Panc1 (cell line): Measurements from ENCODE around the gene CFAP74. TPM values are rescaled to one million over a fixed set of nuclear protein-coding genes. Genes with fewer than 3 reads are reported as not detected.
A peak's percentile ranks its signal among the peaks of the same experiment; 100 is the strongest.

Experiments used
- ATAC-seq: fragments of 200-7000 bp; cut with Tn5 transposase; 2 replicates; pipeline ENCODE4 v1.9.1; 2020; ENCODE audit warnings: mild to moderate bottlenecking, moderate library complexity
- BruUV-seq: library from RNA; stranded (reverse); fragments of 400-500 nt; replicated peaks from 2 replicates; lab custom pipeline; 2021; lab: Mats Ljungman, UMichigan
- CTCF ChIA-PET: fragments of 300-600 bp; sonication (Branson Sonifier 250); formaldehyde crosslinking; loops from one replicate; lab custom pipeline; 2022; ENCODE audit warnings: antibody characterized with exemption; lab: Charles Lee
- POLR2A ChIA-PET: fragments of 300-600 bp; sonication (Branson Sonifier 250); formaldehyde crosslinking; loops from one replicate; lab custom pipeline; 2022; ENCODE audit warnings: antibody characterized with exemption; lab: Charles Lee
- DNase-seq: peaks from one replicate; pipeline ENCODE4 v3.0.0-alpha.2; 2010; ENCODE audit warnings: low read depth, low spot score
- H3K27ac ChIP-seq: 2 replicates; pipeline ENCODE4 v1.5.1; 2011; ENCODE audit warnings: mild to moderate bottlenecking, low read length, inconsistent platforms
- H3K27me3 ChIP-seq: fragments of 200-500 bp; sonication (Bioruptor generic); 2 replicates; pipeline ENCODE4 v1.6.0; 2014; ENCODE audit warnings: low read length, inconsistent platforms; ENCODE audit not compliant: control insufficient read depth, insufficient read depth
- H3K36me3 ChIP-seq: fragments of 200-500 bp; sonication (Bioruptor generic); 2 replicates; pipeline ENCODE4 v1.5.1; 2014; ENCODE audit warnings: inconsistent platforms, mild to moderate bottlenecking, low read length, moderate library complexity; ENCODE audit not compliant: control insufficient read depth, insufficient read depth
- H3K4me1 ChIP-seq: 2 replicates; pipeline ENCODE4 v1.5.1; 2011; ENCODE audit warnings: inconsistent platforms, mild to moderate bottlenecking, low read length, moderate library complexity; ENCODE audit not compliant: control insufficient read depth, insufficient read depth
- H3K4me3 ChIP-seq, 2 experiments: 2 replicates each; pipeline ENCODE4 v1.5.1; 2011 to 2012; ENCODE audit warnings: low read depth in 2 of 2, low read length in 2 of 2, mild to moderate bottlenecking in 2 of 2, inconsistent platforms in 1 of 2, moderate library complexity in 1 of 2
- H3K9me3 ChIP-seq: fragments of 200-500 bp; sonication (Bioruptor generic); 2 replicates; pipeline ENCODE4 v1.5.1; 2014; ENCODE audit warnings: low read depth, mild to moderate bottlenecking, inconsistent platforms, low read length, moderate library complexity; ENCODE audit not compliant: control insufficient read depth, insufficient read depth
- POLR2AphosphoS5 ChIP-seq: IDR thresholded peaks from 2 replicates; pipeline ENCODE4 v1.6.1; 2012; ENCODE audit warnings: mild to moderate bottlenecking, low read depth, low read length, moderate library complexity
- REST ChIP-seq, 2 experiments: IDR thresholded peaks; 2 replicates each; pipeline ENCODE4 v1.6.1; 2011 to 2012; ENCODE audit warnings: low read depth in 2 of 2, control low read depth in 1 of 2, low read length in 1 of 2, mild to moderate bottlenecking in 1 of 2, moderate library complexity in 1 of 2; ENCODE audit not compliant: insufficient read depth in 1 of 2
- SIN3A ChIP-seq: IDR thresholded peaks from 2 replicates; pipeline ENCODE4 v1.6.1; 2012; ENCODE audit warnings: low read depth, mild to moderate bottlenecking, low read length, moderate library complexity, borderline replicate concordance; ENCODE audit not compliant: insufficient read depth
- TCF7L2 ChIP-seq: IDR thresholded peaks from 2 replicates; pipeline ENCODE4 v1.6.1; 2011; ENCODE audit warnings: mild to moderate bottlenecking, low read depth, low read length, inconsistent platforms
- in situ Hi-C: cut with HindIII; loops from 2 replicates; pipeline ENCODE4 v1.10.0; 2016; ENCODE audit warnings: low sequenced_read_pairs, low pct_unique_long_range_greater_than_20kb
- intact Hi-C: fragments of 100-400 bp; cut with micrococcal nuclease; formaldehyde crosslinking; loops from one replicate; pipeline ENCODE4 v1.10.0; 2022; ENCODE audit not compliant: unreplicated experiment
- total RNA-seq: library from RNA; stranded (reverse); gene quantifications from one replicate; pipeline ENCODE4 v1.2.1, GENCODE V29; 2021; ENCODE audit not compliant: unreplicated experiment
- TF ChIP-seq, protein P1 (sequence below): fragments of 450-650 bp; IDR thresholded peaks from 2 replicates; pipeline ENCODE4 v1.5.1; 2017; ENCODE audit warnings: mild to moderate bottlenecking

Gene CFAP74
- total RNA-seq, 1 experiment from 2014 or later, result not detected

DNA sequence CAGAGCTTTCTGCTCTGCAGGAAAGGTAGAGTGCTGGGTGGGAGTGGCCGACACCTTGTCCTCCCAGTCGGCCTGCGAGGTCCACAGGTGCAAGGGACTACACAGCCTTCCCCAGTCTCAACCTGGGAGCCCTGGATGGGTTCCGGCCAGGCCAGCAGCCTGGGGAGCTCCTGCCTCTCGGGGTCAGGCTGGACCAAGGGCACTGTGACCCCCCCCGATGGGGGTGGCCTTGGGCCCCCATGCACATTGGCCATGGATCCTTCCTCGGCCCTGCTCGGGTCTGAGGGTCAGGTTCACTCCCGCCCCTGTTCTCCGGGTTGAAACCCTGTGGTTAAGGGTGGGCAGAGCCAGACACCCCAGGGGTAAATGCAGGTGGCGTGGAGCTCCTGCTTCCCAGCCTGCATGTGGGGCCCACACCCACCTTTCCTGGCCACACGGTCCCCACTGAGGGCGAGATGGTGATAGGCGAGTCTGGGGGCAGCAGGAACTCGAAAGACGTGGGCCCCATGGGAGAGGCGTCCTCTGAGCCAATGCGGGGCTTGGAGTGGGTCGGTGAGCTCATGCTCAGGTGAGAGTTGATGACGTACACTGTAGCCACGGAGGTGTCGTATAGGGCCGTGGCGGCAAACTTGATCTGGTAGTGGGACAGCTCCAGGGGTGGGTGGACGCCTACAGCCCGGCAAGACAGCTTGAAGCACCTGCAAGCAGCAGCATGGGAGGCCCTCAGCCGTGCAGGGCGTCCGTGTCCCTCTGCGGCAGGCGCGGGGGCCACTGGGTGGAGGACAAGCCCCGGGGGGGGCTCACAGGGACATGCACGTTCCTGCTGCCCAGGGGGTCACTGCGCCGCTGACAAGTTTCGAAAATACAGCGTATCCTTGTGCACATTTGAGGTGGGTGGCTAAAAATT is 73.7 kb downstream of the CFAP74 start:
- ATAC-seq (0 out of 2 replicates have a peak, but pooled peaks have one; percentile 17), DNase-seq (no peak)
- TF ChIP-seq REST (IDR thresholded peaks at IDR 0.05; ENCODE audit: insufficient read depth in 1 of 2, low read depth in 2 of 2, low read length in 1 of 2) (no peak), POLR2AphosphoS5 (no peak), SIN3A (no peak), TCF7L2 (no peak)
- TF ChIP-seq, protein P1, sequence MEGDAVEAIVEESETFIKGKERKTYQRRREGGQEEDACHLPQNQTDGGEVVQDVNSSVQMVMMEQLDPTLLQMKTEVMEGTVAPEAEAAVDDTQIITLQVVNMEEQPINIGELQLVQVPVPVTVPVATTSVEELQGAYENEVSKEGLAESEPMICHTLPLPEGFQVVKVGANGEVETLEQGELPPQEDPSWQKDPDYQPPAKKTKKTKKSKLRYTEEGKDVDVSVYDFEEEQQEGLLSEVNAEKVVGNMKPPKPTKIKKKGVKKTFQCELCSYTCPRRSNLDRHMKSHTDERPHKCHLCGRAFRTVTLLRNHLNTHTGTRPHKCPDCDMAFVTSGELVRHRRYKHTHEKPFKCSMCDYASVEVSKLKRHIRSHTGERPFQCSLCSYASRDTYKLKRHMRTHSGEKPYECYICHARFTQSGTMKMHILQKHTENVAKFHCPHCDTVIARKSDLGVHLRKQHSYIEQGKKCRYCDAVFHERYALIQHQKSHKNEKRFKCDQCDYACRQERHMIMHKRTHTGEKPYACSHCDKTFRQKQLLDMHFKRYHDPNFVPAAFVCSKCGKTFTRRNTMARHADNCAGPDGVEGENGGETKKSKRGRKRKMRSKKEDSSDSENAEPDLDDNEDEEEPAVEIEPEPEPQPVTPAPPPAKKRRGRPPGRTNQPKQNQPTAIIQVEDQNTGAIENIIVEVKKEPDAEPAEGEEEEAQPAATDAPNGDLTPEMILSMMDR, result no peak
- Histone ChIP-seq H3K27me3 (no peaks in the 10 kb centered on the region), H3K4me3 (no peak overlapping the region), H3K9me3 (no peaks in the 10 kb centered on the region), H3K4me1 (no peaks in the 10 kb centered on the region), H3K36me3 (no peaks in the 10 kb centered on the region), H3K27ac (no peak overlapping the region)
- POLR2A ChIA-PET, result no interaction called here
- CTCF ChIA-PET, result interaction anchor here (0.8 to 0.9 kb wide), 3 partner anchors 14 to 115 kb away, joined by 3 to 4 read pairs (median 3); no protein-coding TSS in a partner anchor
- BruUV-seq, result no TSS peak
- in situ Hi-C loops (loop anchor here (10.0 kb wide), 1 partner anchor 65 kb away; no protein-coding TSS in a partner anchor), intact Hi-C loops (no loop called here)

DNA sequence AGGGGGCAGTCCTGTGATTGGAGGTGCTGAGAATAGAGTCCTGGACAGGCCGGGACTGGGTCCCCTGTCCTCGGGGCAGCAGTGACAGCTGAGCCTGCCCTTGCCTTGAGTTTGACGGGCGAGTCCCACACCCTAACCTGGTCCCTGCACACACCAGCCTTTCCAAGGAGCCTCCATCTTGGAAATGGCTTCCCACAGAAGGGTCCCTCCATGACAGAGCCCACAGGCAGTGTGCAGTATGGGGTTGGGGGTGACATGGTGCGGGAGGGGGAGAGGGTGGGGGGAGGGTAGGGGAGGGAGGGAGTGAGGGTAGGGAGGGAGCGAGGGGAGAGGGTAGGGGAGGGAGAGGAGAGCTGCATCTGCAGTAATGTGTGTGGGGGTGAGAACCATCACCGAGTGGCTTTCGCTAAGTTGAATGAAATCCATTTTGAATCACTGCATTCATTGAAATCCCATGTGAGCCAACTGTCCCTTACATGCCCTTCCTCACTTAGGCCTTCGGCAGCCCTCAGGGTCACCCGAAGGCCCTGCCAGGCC is 74.4 kb downstream of the CFAP74 start:
- no peak for DNase-seq
- H3K4me3 ChIP-seq, result no peak overlapping the region
- ChIA-PET CTCF (interaction anchor here (0.8 kb wide), 2 partner anchors 100 to 115 kb away, joined by 3 read pairs; no protein-coding TSS in a partner anchor), POLR2A (no interaction called here)
- H3K36me3 ChIP-seq, result no peaks in the 10 kb centered on the region
- no peak for ATAC-seq
- in situ Hi-C loops, result no loop called here
- intact Hi-C loops, result no loop called here
- H3K4me1 ChIP-seq, result no peaks in the 10 kb centered on the region
- BruUV-seq, result no TSS peak
- H3K9me3 ChIP-seq, result no peaks in the 10 kb centered on the region
- H3K27ac ChIP-seq, result no peak overlapping the region
- H3K27me3 ChIP-seq, result no peaks in the 10 kb centered on the region
- TF ChIP-seq REST (IDR thresholded peaks at IDR 0.05; ENCODE audit: insufficient read depth in 1 of 2, low read depth in 2 of 2, low read length in 1 of 2), result no peak
- TF ChIP-seq, protein P1, result no peak
